ENCODE data around the gene CDC42BPA. TPM values are rescaled to one million over a fixed set of nuclear protein-coding genes. Genes with fewer than 3 reads are reported as not detected.

CDC42BPA gene
- polyA plus RNA-seq, 1 donor from 2014 or later: 22.9 TPM

DNA sequence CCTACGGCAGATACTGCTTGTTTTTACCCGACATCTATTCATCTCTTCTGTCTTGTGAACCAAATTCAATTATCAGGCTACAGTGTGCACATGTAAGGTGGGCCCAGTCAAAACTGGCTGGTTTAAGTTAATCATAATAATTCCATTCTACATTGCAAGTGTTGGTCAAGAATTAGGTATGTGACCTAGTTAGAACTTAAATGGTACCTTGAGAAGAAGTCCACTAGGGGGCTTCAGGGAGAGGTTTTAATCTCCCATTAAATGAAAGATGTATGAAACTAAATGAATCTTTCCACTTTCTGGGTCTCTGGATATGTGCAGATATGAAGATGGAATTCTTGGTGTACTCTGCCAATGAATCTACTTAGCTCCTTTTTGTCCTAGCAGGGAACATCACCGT, 187.1 kb downstream of the CDC42BPA start:
- Histone ChIP-seq H3K36me3 (ENCODE audit: insufficient read depth, low read length) (peaks cover 15% of the 10 kb centered on the region), H3K27me3 (ENCODE audit: insufficient read depth, low read depth, low read length) (no peaks in the 10 kb centered on the region), H3K4me2 (ENCODE audit: low read length) (no peak overlapping the region), H4K20me1 (ENCODE audit: insufficient read depth) (no peaks in the 10 kb centered on the region), H3K9me3 (ENCODE audit: low read length) (no peaks in the 10 kb centered on the region), H3K9me2 (ENCODE audit: insufficient read depth, low read length) (no peaks in the 10 kb centered on the region), H3K27ac (ENCODE audit: low read length) (no peak overlapping the region), H3F3A (ENCODE audit: insufficient read depth, low read length, poor library complexity, severe bottlenecking) (no peaks in the 10 kb centered on the region), H3K79me2 (replicated peaks; ENCODE audit: insufficient read depth, low read length) (no peaks in the 10 kb centered on the region), H2AFZ (ENCODE audit: low read depth, low read length) (no peak overlapping the region), H3K4me3 (ENCODE audit: low read length) (no peak overlapping the region), H3K9ac (ENCODE audit: low read length) (no peak overlapping the region)
- TF ChIP-seq TAF1 (IDR thresholded peaks at IDR 0.05; ENCODE audit: low read depth): no peak
- TF ChIP-seq, protein P1, sequence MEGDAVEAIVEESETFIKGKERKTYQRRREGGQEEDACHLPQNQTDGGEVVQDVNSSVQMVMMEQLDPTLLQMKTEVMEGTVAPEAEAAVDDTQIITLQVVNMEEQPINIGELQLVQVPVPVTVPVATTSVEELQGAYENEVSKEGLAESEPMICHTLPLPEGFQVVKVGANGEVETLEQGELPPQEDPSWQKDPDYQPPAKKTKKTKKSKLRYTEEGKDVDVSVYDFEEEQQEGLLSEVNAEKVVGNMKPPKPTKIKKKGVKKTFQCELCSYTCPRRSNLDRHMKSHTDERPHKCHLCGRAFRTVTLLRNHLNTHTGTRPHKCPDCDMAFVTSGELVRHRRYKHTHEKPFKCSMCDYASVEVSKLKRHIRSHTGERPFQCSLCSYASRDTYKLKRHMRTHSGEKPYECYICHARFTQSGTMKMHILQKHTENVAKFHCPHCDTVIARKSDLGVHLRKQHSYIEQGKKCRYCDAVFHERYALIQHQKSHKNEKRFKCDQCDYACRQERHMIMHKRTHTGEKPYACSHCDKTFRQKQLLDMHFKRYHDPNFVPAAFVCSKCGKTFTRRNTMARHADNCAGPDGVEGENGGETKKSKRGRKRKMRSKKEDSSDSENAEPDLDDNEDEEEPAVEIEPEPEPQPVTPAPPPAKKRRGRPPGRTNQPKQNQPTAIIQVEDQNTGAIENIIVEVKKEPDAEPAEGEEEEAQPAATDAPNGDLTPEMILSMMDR (IDR thresholded peaks at IDR 0.05; ENCODE audit: poor library complexity, severe bottlenecking): peak; percentile 19

DNA sequence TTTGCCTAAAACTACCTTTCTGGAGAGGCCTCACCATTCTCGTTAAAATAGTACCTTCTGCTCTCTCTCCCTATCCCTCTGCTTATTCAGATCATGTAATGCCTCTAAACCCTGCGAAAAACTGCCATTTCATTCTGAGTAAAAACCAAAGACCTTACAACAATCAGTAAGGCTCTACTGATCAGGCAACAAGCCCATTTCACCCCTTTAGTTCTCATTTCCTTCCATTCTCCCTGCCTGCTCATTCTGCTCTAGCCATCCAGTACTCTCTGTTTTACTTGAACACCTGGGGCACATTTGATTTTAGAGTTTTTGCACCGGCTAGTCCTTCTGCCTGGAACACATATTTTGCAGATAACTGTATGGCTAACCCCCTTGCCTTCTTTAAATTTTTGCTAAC, 190.4 kb downstream of the CDC42BPA start:
- Histone ChIP-seq H3K27ac (ENCODE audit: low read length) (no peak overlapping the region), H3K9ac (ENCODE audit: low read length) (no peak overlapping the region), H3K9me3 (ENCODE audit: low read length) (no peaks in the 10 kb centered on the region), H3K36me3 (ENCODE audit: insufficient read depth, low read length) (peaks cover 15% of the 10 kb centered on the region), H3K4me3 (ENCODE audit: low read length) (no peak overlapping the region), H3F3A (ENCODE audit: insufficient read depth, low read length, poor library complexity, severe bottlenecking) (no peaks in the 10 kb centered on the region), H3K79me2 (replicated peaks; ENCODE audit: insufficient read depth, low read length) (no peaks in the 10 kb centered on the region), H3K9me2 (ENCODE audit: insufficient read depth, low read length) (no peaks in the 10 kb centered on the region), H2AFZ (ENCODE audit: low read depth, low read length) (no peak overlapping the region), H3K27me3 (ENCODE audit: insufficient read depth, low read depth, low read length) (no peaks in the 10 kb centered on the region), H3K4me2 (ENCODE audit: low read length) (no peak overlapping the region), H4K20me1 (ENCODE audit: insufficient read depth) (no peaks in the 10 kb centered on the region)
- TF ChIP-seq RAD21 (conservative IDR thresholded peaks at IDR 0.05) (no peak), MXI1 (conservative IDR thresholded peaks at IDR 0.05; ENCODE audit: poor library complexity, severe bottlenecking) (no peak), TAF1 (IDR thresholded peaks at IDR 0.05; ENCODE audit: low read depth) (no peak), POLR2AphosphoS5 (IDR thresholded peaks at IDR 0.05) (no peak), EZH2 (IDR thresholded peaks at IDR 0.05; ENCODE audit: borderline replicate concordance, insufficient read depth, low read length, poor library complexity, severe bottlenecking) (no peak), EP300 (conservative IDR thresholded peaks at IDR 0.05; ENCODE audit: poor library complexity, severe bottlenecking) (no peak), SMC3 (conservative IDR thresholded peaks at IDR 0.05; ENCODE audit: poor library complexity) (no peak)
- TF ChIP-seq, protein P1 (IDR thresholded peaks at IDR 0.05; ENCODE audit: poor library complexity, severe bottlenecking): no peak
- TF ChIP-seq, protein P2, sequence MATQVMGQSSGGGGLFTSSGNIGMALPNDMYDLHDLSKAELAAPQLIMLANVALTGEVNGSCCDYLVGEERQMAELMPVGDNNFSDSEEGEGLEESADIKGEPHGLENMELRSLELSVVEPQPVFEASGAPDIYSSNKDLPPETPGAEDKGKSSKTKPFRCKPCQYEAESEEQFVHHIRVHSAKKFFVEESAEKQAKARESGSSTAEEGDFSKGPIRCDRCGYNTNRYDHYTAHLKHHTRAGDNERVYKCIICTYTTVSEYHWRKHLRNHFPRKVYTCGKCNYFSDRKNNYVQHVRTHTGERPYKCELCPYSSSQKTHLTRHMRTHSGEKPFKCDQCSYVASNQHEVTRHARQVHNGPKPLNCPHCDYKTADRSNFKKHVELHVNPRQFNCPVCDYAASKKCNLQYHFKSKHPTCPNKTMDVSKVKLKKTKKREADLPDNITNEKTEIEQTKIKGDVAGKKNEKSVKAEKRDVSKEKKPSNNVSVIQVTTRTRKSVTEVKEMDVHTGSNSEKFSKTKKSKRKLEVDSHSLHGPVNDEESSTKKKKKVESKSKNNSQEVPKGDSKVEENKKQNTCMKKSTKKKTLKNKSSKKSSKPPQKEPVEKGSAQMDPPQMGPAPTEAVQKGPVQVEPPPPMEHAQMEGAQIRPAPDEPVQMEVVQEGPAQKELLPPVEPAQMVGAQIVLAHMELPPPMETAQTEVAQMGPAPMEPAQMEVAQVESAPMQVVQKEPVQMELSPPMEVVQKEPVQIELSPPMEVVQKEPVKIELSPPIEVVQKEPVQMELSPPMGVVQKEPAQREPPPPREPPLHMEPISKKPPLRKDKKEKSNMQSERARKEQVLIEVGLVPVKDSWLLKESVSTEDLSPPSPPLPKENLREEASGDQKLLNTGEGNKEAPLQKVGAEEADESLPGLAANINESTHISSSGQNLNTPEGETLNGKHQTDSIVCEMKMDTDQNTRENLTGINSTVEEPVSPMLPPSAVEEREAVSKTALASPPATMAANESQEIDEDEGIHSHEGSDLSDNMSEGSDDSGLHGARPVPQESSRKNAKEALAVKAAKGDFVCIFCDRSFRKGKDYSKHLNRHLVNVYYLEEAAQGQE (IDR thresholded peaks at IDR 0.05; ENCODE audit: borderline replicate concordance): no peak
